GM18520 (cell line): ENCODE results near the gene CFAP97.
A peak's percentile ranks its signal among the peaks of the same experiment; 100 is the strongest.
"Not testable (repeated sequence)": the region's sequence is repeated elsewhere in the genome, so short reads cannot be mapped to it uniquely, and the experiment has no call there.

Source experiments
- ATAC-seq: cut with Tn5 transposase; IDR thresholded peaks from one replicate; pipeline ENCODE4 v1.9.1; 2021; ENCODE audit not compliant: unreplicated experiment

CFAP97 gene

GRCh38 chr4:185203486-185204237, at the start of gene CFAP97:
Gene CFAP97 (minus strand): TSS chr4:185204000. CDS start chr4:185191196, 12,804 bp downstream.
- ATAC-seq, result peak; percentile 86

DNA sequence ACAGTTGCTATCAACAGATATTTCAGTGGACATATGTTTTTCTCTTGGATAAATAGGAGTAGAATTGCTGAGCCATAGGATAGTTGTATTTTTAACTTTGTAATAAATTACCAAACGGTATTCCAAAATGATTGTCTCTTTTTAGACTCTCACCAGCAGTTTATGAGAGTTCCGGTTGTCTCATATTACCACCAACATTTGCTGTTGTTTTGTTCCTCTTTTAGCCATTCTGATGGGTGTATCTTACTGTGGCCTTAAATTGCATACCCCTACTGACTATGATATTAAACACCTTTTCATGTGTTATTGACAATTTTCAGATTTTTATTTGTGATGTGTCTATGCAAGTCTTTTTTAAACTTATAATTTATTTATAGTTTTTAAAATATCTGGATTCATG, 45.3 kb upstream of the CFAP97 start:
- no peak for ATAC-seq

- ATAC-seq, result no peak
Observed at GRCh38 chr4:185248393-185249039, 44.7 kb upstream of the CFAP97 start.

GRCh38 chr4:185247151-185247550, 43.4 kb upstream of the CFAP97 start:
- no peak for ATAC-seq

DNA sequence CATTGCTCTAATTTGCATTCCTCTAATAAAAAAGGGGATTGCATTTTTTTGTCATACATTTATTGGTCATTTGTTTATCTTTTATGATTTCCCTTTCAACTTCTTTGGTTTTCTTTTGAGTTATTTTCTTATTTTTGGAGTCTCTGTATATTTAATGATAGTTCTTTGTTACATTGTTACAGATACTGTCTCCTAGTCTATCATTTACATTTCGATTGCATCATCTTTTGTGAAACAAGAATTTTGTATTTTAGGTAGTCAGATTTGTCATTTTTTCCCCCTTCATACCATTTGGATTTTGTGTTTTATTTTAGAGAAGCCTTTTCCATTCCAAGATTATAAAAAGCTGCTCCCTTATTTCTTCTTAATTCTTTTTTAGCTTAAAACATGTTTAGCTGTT, 42.7 kb upstream of the CFAP97 start:
- no peak for ATAC-seq

DNA sequence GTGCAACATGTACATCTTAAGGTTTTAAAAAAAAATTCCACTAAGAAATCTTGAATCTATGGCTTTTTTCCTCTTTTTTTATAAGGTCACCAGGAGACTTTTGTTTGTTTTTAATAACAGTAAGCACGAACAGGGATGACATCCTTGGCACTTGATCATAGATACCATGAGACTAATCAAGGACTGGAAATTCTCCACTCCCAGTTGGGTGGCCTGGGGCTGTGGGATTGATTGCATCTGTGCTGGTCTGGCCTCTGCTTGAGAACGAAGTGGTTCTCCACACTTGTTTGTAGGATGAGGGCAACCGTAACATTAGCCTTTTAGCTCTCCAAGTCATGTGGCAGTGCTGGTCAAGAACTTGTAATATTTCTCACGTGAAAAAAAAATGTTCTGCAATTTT, 41.0 kb upstream of the CFAP97 start:
- ATAC-seq, result no peak

GRCh38 chr4:185243879-185244278, 40.1 kb upstream of the CFAP97 start:
- no peak for ATAC-seq

DNA sequence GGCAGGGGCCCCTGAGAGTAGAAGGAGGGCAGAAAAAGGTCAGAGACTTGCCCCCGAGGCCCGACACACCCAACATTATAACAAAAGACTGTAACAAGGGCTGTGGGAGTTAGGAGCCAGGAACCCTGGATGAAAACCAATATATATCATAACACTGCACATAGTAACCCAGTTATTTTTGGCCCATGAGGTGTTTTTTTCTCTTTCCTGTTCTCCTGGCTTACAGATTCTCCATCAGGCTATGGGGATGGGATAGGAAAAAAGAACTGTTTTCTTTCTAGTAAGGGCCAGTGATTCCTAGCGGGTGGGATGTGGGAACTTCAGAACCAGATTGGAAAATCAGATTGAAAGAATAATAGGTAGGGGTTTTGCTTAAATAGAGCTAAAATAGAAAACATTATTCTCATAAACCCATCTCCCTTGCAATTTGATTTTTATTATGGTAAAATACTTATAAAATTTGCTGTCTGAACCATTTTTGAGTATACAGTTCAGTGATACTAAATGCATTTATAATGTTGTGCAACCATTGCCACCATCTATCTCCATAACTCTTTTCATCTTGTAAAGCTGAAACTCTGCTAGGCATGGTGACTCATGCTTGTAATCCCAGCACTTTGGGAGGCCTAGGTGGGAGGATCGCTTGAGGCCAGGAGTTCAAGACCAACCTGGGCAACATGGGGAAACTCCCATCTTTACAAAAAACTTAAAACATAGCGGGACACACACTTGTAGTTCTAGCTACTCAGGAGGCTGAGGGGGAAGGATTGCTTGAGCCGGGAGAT, 39.1 kb upstream of the CFAP97 start:
- no peak for ATAC-seq

- not testable (repeated sequence) for ATAC-seq
Observed at GRCh38 chr4:185240486-185240885, 36.7 kb upstream of the CFAP97 start.

- no peak for ATAC-seq
Observed at GRCh38 chr4:185238750-185239149, 35.0 kb upstream of the CFAP97 start.

DNA sequence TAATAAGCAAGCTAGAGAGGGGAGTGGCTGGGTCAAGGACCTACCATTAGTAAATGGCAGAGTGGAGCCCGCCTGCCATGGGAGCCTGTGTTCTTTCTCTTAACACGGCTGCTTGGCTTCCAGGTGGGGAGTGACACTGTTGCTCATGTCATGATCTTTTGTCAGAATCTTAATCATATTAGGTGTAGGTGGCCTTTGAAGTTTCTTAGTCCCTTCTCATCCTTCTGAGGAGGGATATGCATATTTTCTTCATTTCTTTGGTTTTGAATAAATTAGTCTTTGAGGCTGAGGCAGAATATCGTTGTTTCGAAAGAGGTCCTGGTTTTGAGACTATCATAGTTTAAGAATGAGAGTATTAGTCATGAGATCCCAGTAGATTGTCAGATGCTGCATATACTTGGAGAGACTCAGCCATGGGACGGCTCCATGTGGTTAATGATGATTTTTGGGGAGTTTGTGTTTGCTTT, 34.4 kb upstream of the CFAP97 start:
- no peak for ATAC-seq

GRCh38 chr4:185237175-185237574, 33.4 kb upstream of the CFAP97 start:
- ATAC-seq, result no peak

DNA sequence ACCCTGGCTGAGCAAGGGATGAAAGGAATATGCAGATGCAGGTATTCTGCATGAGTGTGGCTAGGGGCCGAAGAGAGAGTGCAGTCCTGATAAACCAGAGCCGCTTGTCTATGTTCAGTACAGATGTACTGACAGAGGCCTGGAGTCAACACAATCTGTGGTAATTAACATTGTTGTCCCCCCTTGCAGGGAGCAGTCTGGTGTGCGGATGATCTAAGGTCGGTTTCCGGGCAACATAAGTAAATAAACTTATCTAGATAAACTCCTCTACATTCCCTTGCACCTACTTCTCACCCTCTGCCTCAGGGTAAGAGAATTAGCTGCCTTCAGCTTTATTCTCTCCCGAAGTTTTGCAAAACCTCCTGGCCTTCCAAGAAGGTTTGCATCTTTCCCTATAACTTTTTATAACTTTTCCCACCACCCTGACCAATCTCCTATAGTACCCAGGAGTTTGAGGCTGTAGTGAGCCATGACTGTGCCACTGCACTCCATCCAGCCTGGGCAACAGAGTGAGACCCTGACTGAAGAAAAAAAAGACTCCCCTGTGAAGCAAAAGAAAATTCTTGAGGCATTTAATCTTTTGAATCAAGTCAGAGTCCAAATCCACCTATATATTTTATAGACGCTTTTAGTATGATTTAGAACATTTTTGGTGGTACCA, 32.2 kb upstream of the CFAP97 start:
- ATAC-seq, result no peak

DNA sequence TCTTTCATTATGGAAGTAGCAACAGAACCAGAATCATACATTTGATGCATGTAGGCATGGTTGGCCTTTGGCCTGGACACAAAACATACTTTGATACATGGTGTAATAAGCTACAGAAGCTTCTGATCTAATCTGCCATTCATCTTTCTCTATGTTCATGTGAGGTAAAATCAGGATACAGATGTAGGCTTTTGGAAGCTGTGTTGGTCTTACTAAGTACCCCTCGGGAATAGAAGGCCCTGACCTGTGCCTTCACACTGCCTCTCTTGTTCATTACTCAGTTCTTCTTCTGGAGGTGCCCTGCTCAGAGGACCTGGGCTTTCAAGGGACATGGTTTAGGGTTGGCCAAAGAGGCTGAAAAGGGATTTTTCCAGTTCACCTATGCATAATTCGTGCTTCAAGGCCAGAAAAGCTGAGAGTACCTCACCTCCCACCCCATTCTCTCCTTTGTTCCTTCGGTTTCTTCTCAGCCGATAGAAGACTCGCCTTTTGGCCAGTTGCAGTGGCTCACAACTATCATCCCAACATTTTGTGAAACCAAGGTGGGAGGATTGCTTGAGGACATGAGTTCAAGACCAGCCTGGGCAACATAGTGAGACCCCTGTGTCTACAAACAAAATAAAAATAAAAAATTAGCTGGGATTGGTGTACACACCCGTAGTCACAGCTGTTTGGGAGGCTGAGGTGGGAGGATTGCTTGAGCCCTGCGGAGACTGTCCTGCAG, 31.5 kb upstream of the CFAP97 start:
- ATAC-seq, result no peak

GRCh38 chr4:185232370-185232769, 28.6 kb upstream of the CFAP97 start:
- ATAC-seq, result no peak

DNA sequence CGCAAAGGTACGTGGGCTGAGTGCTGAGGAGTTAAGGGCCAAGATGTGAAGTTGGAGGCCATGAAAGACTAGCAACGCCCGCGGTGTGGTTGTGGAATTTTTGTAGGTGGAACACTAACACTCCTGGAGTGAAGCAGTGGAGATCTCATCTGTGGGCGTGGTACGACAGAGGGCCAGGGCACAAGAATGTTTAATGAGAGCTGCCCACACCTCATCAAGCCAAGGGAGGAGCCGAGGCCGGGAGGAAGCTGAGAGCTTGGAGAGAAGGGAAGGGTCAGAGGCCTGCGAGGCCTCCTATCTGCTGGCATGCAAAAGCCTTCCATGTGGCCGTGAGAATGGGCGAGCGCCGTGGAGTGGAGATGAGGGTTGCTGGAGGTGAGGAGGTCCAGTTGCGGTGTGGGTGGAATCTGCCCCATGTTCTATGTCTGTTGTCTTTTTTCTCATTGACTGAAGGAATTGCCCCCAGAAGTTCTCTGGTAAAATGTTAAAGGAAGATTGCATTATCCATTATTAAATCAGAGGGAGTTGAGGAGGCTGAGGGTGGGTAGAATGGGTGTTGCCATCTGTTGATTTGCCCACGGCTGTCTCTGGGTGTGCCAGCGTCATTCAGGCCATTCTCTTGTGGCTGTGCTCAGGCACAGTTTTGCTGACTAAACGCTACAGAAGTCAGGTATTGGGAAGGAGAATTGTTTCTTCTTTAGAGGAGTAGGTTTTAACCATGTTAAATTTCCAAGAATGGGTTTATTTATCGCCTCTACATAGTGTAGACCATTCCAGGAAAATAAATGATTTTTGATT, 25.4 kb upstream of the CFAP97 start:
- no peak for ATAC-seq

GRCh38 chr4:185227713-185228278, 24.0 kb upstream of the CFAP97 start:
- no peak for ATAC-seq

GRCh38 chr4:185227131-185227551, 23.3 kb upstream of the CFAP97 start:
- no peak for ATAC-seq

DNA sequence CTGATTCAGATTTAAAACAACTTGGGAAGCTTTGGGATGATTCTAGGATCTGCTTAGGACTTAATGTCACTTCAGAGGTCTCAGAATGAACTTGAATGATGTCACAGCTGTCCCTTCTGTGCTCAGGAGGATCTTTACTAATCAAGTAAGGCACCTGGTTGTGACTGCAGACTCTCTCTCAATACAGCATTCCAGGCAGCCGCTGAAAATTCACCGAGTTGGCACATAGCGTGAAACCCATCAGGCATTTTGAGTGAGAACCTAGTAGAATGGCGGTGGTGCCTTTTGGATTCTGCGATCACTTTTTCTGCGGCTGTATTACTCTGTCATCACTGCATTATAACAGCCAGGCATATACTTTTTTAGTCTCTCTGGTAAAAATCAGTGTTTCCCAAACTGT, 22.1 kb upstream of the CFAP97 start:
- no peak for ATAC-seq
